Measurements from ENCODE around the gene SLC22A1. TPM values are rescaled to one million over a fixed set of nuclear protein-coding genes. Genes with fewer than 3 reads are reported as not detected.

The SLC22A1 gene
- total RNA-seq, 4 donors from 2014 or later: 0.26 to 0.52 (median 0.33) TPM; not detected in 1

DNA sequence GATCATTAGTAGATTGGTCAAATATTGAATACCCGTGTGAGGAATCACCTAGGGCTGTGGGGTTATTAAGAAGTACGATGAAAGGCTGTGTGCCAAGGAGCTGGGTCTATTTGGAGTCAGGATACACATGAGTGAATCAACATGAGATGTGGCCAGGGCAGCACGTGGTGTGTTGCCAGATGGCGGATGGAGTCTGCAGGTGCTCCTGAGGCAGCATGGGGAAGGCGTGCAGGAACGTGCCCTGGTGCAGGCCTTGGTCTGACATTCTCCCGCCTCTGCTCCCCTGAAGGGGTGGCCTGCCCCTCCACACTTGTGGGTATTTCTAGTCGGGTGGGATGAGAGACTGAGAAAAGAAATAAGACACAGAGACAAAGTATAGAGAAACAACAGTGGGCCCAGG lies 39.0 kb upstream of the SLC22A1 start:
- H3K4me1 ChIP-seq: no peaks in the 10 kb centered on the region
- WGBS: 87% methylated on average over 8 of the region's 8 CpGs
- peaks cover 77 to 100% (median 96%) of the 10 kb centered on the region in 4 donors for H3K36me3 ChIP-seq
- no peak overlapping the region for H3K27ac ChIP-seq (replicated peaks in 1 of 4)
- no peaks in the 10 kb centered on the region for H3K27me3 ChIP-seq
- DNase-seq (ENCODE audit: extremely low spot score): no peak
- no peaks in the 10 kb centered on the region for H3K9me3 ChIP-seq
- intact Hi-C loops (cut with DNase I): no loop called here
- TF ChIP-seq, protein P1, sequence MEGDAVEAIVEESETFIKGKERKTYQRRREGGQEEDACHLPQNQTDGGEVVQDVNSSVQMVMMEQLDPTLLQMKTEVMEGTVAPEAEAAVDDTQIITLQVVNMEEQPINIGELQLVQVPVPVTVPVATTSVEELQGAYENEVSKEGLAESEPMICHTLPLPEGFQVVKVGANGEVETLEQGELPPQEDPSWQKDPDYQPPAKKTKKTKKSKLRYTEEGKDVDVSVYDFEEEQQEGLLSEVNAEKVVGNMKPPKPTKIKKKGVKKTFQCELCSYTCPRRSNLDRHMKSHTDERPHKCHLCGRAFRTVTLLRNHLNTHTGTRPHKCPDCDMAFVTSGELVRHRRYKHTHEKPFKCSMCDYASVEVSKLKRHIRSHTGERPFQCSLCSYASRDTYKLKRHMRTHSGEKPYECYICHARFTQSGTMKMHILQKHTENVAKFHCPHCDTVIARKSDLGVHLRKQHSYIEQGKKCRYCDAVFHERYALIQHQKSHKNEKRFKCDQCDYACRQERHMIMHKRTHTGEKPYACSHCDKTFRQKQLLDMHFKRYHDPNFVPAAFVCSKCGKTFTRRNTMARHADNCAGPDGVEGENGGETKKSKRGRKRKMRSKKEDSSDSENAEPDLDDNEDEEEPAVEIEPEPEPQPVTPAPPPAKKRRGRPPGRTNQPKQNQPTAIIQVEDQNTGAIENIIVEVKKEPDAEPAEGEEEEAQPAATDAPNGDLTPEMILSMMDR (IDR thresholded peaks at IDR 0.05): no peak
- TF ChIP-seq POLR2A (IDR thresholded peaks at IDR 0.05; ENCODE audit: low read depth) (no peak), EP300 (IDR thresholded peaks at IDR 0.05) (no peak), POLR2AphosphoS5 (IDR thresholded peaks at IDR 0.05) (no peak)
- no peak overlapping the region for H3K4me3 ChIP-seq

DNA sequence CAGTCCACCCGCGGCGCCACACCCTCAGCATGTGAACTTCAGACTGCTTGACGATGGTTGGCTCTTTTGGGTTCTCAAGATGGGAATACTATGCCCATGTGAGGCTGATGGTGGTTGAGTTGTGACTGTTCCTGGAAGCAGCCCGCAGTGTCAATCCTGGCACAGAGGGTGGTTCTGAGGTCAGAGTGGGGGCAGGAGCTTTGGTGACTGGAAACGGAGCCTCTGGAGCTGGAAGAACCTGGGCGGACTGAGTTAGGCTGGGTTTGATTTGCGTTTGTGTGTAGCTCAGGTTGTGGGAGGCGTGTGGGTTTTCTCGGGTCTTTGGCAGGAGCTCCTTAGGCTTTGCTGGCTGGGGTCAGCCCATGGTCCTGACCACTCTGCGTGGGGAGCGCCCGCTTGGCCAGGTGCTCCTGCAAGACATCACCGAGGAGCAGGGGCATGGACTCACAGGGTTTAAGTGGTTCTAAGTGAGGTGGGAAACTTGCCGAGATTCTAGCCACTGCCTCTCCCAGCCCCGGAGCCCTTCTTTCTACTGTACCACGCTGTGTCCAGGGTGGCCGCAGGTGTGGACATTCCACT lies 37.3 kb upstream of the SLC22A1 start:
- Histone ChIP-seq H3K36me3 (peaks cover 70 to 100% (median 91%) of the 10 kb centered on the region in 4 donors), H3K9me3 (no peaks in the 10 kb centered on the region), H3K27ac (replicated peaks in 1 of 4) (no peak overlapping the region), H3K4me1 (peaks cover 0 to 13% (median 9%) of the 10 kb centered on the region in 4 donors), H3K27me3 (no peaks in the 10 kb centered on the region), H3K4me3 (no peak overlapping the region)
- no peak for DNase-seq (ENCODE audit: extremely low spot score)
- intact Hi-C loops (cut with DNase I): no loop called here
- no peak for TF ChIP-seq POLR2A (IDR thresholded peaks at IDR 0.05; ENCODE audit: low read depth)
- TF ChIP-seq, protein P1 (IDR thresholded peaks at IDR 0.05): no peak
- TF ChIP-seq EP300 (IDR thresholded peaks at IDR 0.05): no peak
- TF ChIP-seq POLR2AphosphoS5 (IDR thresholded peaks at IDR 0.05): no peak
- WGBS: 94% methylated on average over 11 of the region's 18 CpGs

DNA sequence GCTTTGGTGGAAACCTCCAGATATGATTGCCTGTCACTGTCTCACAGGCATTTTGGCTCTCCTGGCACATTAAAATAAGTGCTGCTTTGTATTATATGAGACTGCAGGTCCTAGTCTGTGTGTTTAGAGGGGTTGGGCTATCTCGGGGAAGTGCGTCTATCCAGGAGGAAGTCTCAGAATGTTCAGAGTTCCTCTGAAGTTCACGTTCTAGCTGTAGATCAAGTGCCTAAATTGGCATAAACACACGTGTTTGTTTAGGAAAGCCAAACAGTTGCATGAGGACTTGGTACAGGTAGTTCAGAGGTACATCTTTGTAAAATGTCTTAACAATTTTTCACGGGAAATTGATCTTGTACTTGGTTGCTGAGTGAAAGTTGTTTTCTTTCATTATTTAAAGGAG lies 36.4 kb upstream of the SLC22A1 start:
- no peak overlapping the region for H3K27ac ChIP-seq (replicated peaks in 1 of 4)
- DNase-seq (ENCODE audit: extremely low spot score): no peak
- peaks cover 69 to 100% (median 91%) of the 10 kb centered on the region in 4 donors for H3K36me3 ChIP-seq
- TF ChIP-seq POLR2AphosphoS5 (IDR thresholded peaks at IDR 0.05): no peak
- no peak for TF ChIP-seq POLR2A (IDR thresholded peaks at IDR 0.05; ENCODE audit: low read depth)
- TF ChIP-seq, protein P1 (IDR thresholded peaks at IDR 0.05): no peak
- TF ChIP-seq EP300 (IDR thresholded peaks at IDR 0.05): no peak
- WGBS: 79% methylated on average over 5 of the region's 5 CpGs
- no peaks in the 10 kb centered on the region for H3K9me3 ChIP-seq
- no peaks in the 10 kb centered on the region for H3K27me3 ChIP-seq
- H3K4me1 ChIP-seq: peaks cover 0 to 13% (median 9%) of the 10 kb centered on the region in 4 donors
- intact Hi-C loops (cut with DNase I): no loop called here
- no peak overlapping the region for H3K4me3 ChIP-seq

DNA sequence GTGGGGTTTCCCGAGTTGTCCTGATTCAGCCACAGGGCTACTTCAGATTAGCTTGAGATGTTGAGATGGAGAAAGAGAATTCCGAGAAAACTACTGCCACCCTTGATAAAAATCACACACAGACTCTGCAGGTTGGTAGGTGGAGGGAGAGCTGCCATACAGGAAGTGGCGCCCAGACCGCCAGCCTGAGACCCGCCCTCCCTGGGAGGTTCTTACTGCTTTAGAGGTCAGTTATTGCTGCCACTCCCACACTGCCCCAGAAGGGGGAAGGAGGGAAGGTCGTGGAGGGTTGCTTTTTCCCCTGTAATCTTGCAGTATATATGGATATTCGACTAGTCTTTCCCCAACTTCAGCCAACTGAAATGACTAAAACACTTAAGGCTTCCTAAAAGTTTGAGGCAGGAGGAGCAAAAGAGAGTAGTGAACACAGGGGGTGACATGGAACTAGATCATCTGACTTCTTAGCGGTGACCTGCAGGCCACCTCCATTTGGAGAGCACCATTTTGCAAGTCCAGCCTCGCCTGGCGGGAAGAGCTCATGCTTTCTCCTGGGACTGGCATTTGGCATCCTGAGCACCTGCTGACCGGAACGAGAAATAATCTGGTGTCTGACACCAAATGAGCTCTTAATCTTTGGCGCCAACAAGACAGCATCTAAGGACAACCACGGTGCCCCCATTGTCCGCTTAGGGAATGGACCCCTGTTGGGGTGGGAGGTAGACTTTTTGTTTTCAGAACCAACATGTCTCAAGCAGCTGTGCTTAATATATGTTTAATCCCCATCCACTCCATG lies 35.7 kb upstream of the SLC22A1 start:
- H3K36me3 ChIP-seq: peaks cover 69 to 100% (median 91%) of the 10 kb centered on the region in 4 donors
- H3K4me1 ChIP-seq: peaks cover 0 to 13% (median 9%) of the 10 kb centered on the region in 4 donors
- no peak overlapping the region for H3K4me3 ChIP-seq
- intact Hi-C loops (cut with DNase I): no loop called here
- H3K27ac ChIP-seq (replicated peaks in 1 of 4): no peak overlapping the region
- no peak for DNase-seq (ENCODE audit: extremely low spot score)
- no peaks in the 10 kb centered on the region for H3K9me3 ChIP-seq
- WGBS: 92% methylated on average over 13 of the region's 15 CpGs
- TF ChIP-seq POLR2AphosphoS5 (IDR thresholded peaks at IDR 0.05) (no peak), EP300 (IDR thresholded peaks at IDR 0.05) (no peak), POLR2A (IDR thresholded peaks at IDR 0.05; ENCODE audit: low read depth) (no peak)
- TF ChIP-seq, protein P1 (IDR thresholded peaks at IDR 0.05): no peak
- no peaks in the 10 kb centered on the region for H3K27me3 ChIP-seq
